Amniotic epithelial cell (primary cell): ENCODE data around the gene HOXA5.

ENCODE experiments used
- DNase-seq: peaks from one replicate; pipeline ENCODE4 v3.0.0-alpha.2; 2010; ENCODE audit warnings: low read depth

The HOXA5 gene

DNA sequence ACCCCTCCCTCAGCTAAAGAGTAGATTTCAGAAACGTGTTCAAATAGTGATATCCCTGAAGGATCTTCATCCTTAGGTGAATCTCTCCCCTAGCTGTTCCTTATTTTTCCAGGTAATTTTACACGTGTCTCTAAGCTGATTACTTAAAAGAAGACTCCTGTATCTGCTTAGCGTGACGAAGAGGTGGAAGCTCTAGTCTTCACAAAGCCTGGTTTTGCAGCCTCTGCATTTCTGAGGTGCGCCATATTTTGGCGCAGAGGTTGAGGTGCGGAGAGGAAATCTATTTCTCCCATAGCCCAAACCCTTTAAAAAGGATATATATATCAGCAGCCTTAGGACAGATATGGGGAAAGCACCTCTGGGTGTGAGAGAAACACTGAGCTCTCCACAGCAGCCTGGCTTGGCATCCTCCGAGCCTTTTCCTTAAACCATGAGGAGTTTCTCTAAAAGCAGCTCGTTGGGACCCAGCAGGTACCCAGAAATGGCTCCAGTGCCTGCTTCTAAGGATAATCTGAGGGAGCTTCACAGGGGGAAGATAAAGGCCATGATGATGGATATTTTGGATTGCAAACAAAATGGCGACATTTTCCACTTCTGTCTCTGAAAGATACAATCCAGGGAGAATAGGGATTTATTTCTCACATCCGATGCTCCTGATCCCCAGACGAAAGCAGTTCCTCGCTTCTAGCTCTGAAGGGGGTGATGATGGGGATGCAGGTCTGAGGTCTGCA lies 38.0 kb downstream of the HOXA5 start:
- no peak for DNase-seq

DNA sequence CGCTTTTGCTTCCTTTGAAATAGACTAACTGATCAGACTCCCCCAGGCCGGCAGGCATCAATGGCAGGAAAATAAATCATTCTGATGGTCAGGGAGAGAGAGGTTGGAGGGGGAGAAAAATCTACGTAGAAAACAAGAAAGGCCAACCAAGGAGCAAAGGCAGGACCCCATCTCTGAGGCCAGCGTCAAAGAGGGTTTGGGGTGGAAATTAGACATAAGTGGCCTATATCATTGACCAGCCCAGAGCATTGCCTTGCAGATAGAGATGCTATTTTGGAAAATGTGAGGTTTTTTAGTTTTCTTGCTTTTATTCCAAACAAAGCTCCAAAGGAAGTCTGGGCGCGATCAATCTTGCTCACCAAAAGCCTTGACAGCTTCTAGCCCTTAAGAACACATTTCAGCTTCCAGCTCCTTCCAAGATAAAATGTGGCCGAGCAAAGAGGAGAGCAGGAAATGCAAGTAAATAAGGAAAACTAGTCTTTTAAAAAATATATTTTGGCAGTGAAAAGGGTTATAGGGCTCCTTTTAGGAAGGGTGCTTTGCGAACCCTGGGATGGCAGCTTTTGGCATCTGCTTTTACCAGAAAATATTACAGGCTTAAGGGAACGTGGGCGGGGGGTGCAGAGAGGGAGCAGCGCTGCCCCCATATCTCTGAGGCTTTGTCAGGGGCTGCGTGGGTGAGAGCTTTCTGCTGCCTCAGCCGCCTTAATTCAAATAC lies 39.0 kb downstream of the HOXA5 start:
- DNase-seq: peak; percentile 62

DNA sequence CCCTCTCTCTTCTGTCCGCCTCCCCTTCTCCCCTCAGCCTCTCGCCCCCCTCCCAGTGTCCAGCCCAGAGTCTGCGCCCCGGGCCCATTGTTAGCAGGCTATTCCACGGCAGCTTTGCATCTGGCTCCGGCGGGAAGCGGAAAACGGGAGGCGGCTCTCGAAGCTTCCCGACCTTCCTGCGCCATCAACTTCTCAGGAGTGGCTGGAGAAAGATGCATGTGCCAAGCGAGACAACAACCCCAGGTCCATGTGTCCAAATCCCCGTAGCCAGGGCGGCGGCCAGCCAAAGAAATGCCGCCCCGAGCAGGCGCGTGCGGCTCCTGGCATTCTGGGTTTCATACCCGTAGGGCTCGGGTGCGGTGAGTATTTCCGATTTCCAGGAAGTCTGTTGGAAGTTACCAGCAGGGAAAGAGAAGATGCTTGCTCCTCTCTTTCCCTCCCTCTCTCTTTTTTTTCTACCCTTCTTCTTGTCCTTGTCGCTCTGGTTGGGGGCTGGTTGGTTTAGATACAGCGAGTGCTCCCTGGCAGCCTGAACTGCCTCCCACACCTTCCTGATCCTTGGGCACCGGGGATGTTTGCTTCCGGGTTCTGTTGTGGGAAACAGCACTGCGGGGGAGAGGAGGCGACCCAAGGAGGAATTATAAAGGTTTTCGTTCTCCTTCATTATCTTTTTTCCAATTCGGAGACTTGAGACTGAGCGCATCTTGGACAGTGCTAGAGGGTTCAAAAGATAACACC lies 39.8 kb downstream of the HOXA5 start:
- no peak for DNase-seq

DNA sequence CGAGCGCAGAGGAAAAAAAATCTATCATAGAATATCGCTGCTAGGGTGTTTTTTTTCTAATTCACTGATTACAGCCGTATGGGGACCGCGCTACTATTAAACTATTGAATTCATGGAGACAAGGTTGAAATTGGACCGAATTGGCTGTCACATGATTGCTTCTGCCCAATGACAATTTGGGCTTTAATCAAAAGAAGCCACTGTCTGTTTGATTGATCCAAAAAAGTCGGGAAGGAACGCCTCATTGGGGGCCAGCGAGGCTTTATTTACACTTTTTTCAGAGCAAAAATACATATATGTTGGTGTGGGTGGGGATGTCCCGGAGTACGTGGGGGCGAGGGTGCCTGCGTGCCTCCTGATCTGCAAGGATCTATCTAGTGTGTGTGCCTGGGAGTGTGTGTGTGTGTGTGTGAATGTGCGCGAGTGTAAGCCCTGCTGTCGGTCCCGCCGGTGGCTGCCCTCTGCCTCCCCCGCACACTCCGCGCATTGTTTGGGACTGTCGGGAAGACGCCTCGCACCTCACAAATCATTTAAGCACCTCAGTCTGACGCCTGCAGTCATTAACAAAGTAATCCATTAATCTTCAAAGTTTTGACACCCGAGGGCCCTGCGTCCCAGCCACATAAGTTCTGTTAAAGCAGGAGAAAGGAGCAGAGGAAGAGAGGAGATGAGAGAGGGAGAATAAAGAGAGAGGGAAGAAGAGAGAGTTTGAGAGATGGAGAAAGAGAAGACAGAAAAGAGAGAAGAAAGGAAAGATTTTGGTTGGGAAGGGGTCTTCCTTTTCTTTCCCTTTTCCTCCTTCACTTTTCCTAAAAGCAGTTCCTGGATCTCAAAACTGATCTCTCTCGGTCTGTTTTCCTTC lies 40.7 kb downstream of the HOXA5 start, which contains the start of gene HOXA2:
Gene HOXA2 (minus strand): TSS at position 103 of the 862 bp plus-strand sequence. CDS start 183 bp downstream, outside the sequence.
- DNase-seq: no peak

DNA sequence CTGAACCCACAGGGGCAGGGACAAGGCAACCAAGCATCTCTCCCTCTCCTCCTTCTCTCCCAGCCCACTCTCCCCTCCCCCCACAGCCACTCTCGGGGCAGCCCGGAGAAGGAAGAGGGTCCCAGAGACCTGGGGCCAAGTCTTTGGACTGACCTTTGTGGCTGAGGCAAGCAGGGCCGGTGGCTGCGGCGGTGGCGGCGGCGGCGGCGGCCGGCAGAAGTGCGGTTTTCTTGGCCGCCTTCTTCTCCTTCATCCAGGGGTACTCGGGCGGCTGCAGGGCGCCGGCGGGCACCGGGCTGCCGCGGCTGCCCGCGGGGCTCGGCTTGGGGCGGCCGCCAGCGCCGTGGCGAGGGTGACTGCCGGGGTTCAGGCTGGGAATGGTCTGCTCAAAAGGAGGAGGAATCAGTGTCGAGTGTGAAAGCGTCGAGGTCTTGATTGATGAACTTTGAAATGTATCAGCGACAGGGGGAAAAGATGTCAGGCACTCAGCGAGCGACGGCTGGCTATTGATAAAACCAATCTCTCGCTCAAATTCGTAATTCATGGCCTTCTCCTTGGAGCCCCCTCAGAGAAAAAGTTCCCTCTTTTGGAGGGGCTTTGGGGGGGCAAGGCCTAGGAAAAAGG lies 41.4 kb downstream of the HOXA5 start:
- no peak for DNase-seq

DNA sequence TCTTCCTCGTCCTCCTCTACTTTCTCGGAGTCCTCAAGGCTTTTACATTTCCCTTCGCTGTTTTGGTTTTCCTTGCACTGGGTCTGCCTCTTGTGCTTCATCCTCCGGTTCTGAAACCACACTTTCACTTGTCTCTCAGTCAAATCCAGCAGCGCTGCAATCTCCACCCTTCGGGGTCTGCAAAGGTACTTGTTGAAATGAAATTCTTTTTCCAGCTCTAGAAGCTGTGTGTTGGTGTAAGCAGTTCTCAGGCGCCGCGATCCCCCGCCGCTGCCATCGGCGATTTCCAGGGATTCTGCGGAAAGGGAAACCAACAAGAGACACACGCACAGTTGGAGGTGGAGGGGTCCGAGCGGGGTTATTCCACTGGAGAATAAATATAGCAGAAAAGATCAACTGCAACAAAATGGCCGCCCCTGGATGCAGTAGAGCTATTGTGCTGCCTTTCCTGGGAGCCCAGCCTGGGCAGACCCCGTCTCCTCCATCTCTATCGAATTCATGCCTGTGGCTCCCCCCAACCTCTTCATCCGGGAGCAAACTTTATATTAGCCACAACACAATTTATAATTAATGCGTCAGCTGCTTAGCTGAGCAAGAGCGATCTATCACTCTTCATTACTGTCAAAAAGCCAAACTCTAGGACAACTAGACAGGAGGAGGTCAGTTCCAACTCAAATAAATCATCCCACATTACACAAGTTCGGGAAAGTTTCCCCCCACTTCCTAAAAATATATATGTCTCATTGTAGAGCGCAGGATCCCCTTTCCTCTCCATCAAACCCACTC lies 42.1 kb downstream of the HOXA5 start:
- DNase-seq: peak; percentile 54

DNA sequence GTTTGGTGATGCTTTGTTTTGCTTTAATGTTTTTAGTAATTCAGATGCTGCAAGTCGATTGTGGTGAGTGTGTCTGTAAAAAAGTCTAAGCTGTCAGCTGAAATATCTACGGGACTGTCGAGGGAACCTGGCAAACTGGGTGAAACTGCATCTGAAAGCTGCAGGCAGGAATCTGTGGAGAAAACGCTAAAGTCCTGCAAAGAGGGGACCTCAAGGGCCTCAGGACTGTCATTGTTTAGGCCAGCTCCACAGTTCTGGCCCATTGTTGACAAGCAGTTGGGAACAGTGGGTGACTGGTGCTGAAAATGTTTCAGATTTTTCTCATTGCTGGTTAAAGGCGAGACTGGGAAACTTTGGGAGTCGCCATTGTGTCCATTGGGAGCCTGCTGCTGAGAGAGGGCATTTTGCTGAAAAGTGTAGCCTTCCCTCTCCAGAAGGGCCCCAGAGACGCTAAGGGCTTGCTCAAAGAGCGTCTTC lies 42.7 kb downstream of the HOXA5 start:
- no peak for DNase-seq

DNA sequence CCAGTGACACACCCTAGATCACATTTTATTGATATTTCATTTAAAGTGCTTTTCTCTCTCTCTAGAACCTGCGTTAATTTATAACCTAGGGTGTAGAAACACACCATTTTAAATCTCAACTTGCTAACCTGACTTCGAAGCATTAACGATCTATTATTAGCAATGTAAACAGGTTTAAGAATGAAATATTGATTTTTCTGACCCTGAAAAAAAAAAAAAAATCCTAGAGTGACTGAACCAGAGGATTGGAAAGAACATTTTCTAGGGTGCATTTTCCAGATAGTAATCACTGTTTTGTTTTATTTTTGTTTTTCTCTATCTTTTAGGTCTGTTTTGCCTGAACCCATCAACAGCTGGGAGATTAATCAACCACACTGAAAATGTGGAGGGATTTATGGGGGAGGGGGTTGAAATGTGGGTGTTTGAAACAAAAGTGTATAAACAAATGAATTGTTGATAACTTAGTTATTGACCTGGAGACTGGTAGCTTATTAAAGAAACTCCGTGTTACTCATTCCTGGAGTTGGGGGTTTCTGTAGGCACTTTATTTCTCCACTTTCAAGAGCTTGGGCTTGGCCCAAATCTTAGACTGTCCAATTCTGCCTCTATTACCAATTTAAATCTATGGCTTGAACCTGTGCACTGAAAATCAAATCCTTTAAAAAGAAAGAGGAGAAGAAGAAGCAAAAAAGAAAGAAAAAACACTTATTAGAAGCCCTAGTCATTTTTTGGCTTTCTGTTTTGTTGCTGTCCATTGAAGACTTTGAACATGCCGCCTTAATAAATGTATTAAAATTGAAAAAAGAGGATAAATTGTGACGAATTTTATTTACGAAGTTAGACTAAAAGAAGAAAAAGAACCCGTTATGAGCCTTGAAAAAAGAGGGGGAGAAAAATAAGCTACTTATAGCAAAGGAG lies 43.8 kb downstream of the HOXA5 start:
- no peak for DNase-seq

DNA sequence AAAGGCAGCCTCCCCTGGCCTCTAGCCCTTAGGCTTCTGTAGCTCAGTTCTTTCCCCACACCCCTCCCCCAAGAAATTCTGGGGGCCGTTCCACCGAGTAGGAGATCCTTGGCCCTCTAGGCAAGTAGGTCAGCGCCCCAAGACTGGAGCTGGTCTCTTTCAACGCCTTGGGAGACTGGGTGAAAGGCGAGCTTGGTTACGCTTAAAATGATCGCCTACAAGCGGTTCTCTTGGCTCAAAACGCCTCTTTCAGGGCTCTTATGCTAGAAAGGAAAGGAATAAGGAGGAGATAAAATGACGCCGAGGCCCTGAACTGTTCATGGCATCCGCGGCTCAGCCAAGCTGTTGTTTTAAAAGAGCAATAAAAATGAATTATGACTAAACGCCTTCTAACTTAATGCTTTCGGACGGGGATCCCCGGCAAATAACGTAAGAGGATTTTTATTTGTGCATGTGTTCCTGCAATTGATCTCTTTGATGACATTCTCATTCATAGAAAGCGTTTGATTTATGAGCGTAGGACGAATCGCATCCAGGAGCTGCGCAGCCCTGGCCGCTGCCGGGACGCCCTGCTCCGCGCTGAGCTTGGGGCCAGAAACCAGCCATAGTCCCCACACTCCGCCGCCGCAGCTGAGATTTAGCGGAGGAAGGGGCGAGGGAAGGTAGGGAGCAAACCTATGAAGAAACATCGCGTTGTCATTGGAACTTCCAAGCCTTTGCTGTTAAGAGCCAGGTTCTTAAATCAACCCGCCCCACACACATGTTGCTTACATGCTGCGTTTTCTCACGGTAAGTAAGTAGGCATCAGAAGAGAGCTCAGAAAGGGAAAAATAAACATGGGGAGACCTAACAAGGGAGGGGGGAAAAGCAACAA lies 44.7 kb downstream of the HOXA5 start:
- DNase-seq: peak; percentile 55

DNA sequence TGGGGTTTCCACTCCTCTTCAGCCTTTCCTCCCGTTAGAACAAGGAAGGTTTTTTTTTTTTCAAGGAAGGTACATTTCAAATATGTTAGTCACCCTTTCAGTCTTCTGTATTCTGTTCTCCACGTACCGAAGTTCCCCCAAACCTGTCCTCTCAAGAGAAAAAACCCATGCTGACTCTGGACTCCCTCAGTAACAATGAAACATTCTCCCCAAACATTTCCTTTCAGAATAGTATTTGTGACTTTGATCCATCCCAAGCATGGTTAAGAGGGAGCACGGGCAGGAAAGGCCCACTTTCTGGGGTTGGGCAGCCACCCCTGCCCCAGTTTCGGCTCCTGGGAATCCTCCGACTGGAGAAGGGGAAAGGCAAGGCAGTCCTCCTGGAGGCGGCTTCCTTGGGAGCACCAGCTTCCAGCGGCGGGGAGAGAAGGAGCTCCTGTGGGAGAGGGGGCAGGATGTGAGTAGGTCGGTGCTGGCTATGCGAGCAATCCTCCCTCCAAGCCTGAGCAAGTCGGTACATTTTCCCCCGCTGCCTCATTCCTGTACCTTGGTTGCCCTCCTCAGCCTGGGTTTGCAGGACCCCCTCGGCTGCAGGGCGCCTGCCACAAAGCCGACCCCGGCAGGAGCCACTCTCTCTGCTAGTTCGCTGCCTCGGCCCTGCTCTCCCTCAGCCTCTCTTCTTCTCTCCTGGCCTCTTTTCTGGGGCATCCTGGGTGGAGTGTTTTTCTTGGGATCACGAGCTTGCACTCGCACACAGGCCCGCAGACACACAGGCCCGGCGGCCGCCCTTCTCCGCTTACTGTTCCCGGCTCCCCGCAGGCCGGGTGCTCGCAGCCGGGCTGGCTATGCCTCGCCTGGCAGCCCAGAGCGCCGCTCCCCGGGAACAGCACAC lies 45.5 kb downstream of the HOXA5 start:
- DNase-seq: peak; percentile 46

DNA sequence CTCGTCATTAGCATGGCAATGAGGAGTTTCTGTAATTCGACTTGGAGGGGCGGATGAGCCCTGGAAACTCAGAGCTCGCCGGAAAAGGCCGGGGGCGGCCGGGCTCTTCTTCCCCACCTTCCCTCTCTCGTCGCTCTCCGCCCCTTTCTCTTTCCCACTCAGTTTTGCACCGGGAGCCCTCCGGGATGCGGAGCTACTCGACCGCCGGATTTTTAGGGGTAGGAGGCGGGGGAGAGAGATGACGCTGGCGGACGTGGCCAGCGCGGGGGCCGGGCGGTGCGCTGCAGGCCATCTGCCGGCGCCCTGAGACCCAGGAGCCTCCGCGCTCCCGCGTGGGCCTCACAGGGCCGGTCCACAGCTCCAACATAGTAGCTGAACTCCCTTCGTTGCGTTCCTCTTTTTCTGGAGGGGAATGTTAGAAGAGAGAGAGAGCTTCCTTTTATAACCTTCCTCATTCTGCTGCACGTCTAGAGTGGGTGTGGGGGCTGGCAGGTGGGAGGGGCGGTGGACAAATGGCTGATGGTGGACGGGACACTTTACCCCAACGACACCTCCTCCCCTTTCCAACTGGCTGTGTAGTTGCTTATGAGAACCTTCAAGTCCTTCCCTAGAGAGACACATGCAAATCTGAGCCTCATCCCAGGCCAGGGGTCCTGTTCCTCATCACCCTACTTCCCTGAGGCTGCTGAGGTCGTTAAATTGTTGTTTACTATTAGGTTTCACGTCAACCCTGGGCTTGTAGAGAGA lies 46.5 kb downstream of the HOXA5 start:
- peak; percentile 58 for DNase-seq

DNA sequence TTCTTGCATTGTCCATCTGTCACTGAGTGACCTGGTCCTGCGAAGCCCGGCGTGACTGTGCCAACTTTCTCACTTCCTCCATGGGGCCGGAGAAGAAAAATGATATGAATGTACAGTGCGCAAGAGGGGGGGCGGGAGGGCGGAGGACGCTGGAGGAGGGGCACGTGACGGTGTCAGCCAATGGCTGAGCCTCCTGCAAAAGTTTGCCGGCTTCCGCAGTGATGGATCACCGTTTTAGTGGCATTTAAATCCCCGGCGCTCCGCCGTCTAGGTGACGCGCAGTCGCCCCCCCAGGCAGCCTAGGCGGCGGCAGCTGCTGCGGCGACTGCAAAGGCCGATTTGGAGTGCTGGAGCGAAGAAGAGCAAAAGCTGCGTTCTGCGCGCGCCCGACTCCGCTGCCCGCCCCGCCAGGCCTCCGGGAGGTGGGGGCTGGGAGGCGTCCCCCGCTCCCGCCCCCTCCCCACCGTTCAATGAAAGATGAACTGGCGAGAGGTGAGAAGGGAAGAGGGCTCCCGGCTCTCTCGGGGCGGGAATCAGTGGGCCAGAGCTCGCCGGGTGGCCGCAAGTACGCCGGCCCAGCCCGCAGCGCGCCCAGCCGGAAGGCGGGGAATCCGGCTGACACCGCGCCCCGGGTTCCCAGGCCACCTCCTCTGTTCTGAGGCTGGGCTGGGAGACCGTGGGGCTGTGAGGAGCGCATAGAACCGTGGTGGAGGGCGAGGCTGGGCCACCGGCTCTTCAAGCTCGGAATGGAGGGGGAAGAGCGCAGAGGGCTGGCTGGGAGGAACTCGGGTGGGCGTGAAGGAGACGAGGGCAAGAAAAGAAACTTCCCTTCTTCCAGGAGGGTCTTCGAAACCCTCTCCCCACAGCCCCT lies 47.3 kb downstream of the HOXA5 start, which contains the start of gene HOXA1:
Gene HOXA1 (minus strand): TSS at position 104 of the 871 bp plus-strand sequence. CDS start 88 bp downstream, at position 16.
- DNase-seq: peak; percentile 88

DNA sequence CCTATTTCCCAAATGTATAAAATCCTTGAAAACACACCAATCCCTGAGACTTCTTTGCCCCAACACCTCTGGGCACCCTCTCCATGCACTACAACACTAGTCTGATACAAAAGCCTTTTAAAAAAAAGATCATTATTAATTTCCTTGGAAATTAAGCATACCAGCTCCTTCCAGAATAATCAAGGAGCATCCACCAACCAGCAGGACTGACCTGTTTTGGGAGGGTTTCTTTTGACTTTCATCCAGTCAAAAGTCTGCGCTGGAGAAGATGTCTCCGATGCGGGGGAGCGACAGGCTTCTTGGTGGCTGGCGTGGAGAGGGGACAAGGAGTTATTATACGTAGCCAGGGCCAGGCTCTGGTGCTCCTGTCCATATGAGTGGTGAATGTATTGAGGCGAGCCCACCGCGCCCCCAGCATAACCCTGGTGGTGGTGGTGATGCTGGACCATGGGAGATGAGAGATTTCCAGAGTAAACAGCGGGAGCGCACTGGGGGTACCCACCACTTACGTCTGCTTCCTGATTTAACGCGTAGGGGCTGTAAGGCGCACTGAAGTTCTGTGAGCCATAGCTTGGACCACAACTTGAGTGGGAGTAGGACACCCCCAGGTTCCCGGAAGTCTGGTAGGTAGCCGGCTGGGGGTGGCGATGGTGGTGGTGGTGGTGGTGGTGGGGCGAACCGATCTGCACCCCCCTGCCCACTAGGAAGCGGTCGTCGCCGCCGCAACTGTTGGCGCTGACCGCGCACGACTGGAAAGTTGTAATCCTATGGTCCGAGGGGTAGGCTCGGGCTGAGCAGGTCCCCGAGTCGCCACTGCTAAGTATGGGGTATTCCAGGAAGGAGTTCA lies 48.2 kb downstream of the HOXA5 start:
- DNase-seq: peak; percentile 17

DNA sequence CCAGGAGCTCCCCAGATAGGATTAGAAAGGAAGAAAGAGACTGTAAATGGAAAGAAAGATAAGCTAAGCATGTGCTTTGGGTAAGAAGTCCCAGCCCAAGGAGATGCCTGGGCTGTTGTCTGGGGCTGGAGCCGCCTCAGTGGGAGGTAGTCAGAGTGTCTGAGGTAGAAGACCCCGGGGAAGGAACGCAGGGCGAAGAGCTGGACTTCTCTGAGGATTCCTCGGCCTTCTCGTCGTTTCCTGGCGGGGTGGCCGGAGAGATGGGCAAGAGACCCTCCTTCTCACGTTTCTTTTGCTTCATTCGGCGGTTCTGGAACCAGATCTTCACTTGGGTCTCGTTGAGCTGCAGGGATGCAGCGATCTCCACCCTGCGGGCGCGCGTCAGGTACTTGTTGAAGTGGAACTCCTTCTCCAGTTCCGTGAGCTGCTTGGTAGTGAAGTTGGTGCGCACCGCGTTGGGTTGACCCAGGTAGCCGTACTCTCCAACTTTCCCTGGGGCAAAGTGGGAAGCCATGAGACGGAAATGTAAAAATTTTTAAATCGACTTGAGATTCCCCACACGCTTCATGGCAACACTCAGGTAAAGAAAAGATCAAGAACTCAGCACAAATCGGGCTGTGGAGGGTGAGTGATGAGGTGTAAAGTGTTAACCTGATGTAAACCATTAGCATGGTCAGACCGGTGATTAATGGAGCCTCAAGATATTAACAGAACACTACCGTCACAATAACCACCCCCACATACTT lies 49.0 kb downstream of the HOXA5 start:
- DNase-seq: no peak
